H9 (cell line): ENCODE results near the gene PIP4K2A. TPM values are rescaled to one million over a fixed set of nuclear protein-coding genes. Genes with fewer than 3 reads are reported as not detected.

ENCODE experiments used
- DNase-seq: peaks from one replicate; pipeline ENCODE4 v3.0.0-alpha.2; 2017
- H2AFZ ChIP-seq: one replicate; pipeline ENCODE4 v1.6.1; 2013; ENCODE audit warnings: mild to moderate bottlenecking, low read length, control low read depth, moderate library complexity
- H2AK5ac ChIP-seq: 2 replicates; pipeline ENCODE4 v1.6.1; 2013; ENCODE audit warnings: low read length, control low read depth, mixed read lengths; ENCODE audit not compliant: insufficient read length
- H2BK120ac ChIP-seq: one replicate; pipeline ENCODE4 v1.6.1; 2013; ENCODE audit warnings: low read depth, mild to moderate bottlenecking, low read length, control low read depth, inconsistent platforms; ENCODE audit not compliant: poor library complexity, severe bottlenecking
- H2BK12ac ChIP-seq: 2 replicates; pipeline ENCODE4 v1.6.1; 2013; ENCODE audit warnings: low read length, control low read depth, mixed read lengths, low read depth; ENCODE audit not compliant: insufficient read length
- H2BK15ac ChIP-seq: 2 replicates; pipeline ENCODE4 v1.6.1; 2013; ENCODE audit warnings: low read depth, low read length, control low read depth
- H2BK20ac ChIP-seq: one replicate; pipeline ENCODE4 v1.6.1; 2013; ENCODE audit warnings: low read depth, mild to moderate bottlenecking, low read length, control low read depth, inconsistent platforms; ENCODE audit not compliant: poor library complexity, severe bottlenecking
- H2BK5ac ChIP-seq: 2 replicates; pipeline ENCODE4 v1.6.1; 2013; ENCODE audit warnings: low read length, control low read depth, mixed read lengths; ENCODE audit not compliant: insufficient read length
- H3K14ac ChIP-seq: 2 replicates; pipeline ENCODE4 v1.6.1; 2013; ENCODE audit warnings: low read length, control low read depth; ENCODE audit not compliant: insufficient read depth
- H3K18ac ChIP-seq: 2 replicates; pipeline ENCODE4 v1.6.1; 2013; ENCODE audit warnings: low read depth, mild to moderate bottlenecking, mixed read lengths, low read length, control low read depth; ENCODE audit not compliant: insufficient read length
- H3K23ac ChIP-seq: 2 replicates; pipeline ENCODE4 v1.6.1; 2013; ENCODE audit warnings: low read length, control low read depth, mixed read lengths, low read depth; ENCODE audit not compliant: insufficient read length
- H3K23me2 ChIP-seq: 2 replicates; pipeline ENCODE4 v1.6.1; 2013; ENCODE audit warnings: low read depth, mild to moderate bottlenecking, mixed read lengths, low read length, control low read depth; ENCODE audit not compliant: insufficient read length, poor library complexity, severe bottlenecking
- H3K27ac ChIP-seq: 2 replicates; pipeline ENCODE4 v1.5.1; 2013; ENCODE audit warnings: low read length, control low read depth, mixed read lengths, low read depth; ENCODE audit not compliant: insufficient read length
- H3K27me3 ChIP-seq: 2 replicates; pipeline ENCODE4 v1.6.1; 2013; ENCODE audit warnings: low read length, control low read depth, inconsistent platforms; ENCODE audit not compliant: insufficient read depth
- H3K4ac ChIP-seq: 2 replicates; pipeline ENCODE4 v1.6.1; 2013; ENCODE audit warnings: low read depth, mild to moderate bottlenecking, control low read depth, inconsistent platforms, low read length, moderate library complexity
- H3K4me1 ChIP-seq: 2 replicates; pipeline ENCODE4 v1.6.1; 2013; ENCODE audit warnings: low read length, control low read depth, inconsistent platforms; ENCODE audit not compliant: insufficient read depth
- H3K4me2 ChIP-seq: 2 replicates; pipeline ENCODE4 v1.6.1; 2013; ENCODE audit warnings: low read length, control low read depth, mixed read lengths; ENCODE audit not compliant: insufficient read length, insufficient read depth
- H3K56ac ChIP-seq: 2 replicates; pipeline ENCODE4 v1.6.1; 2013; ENCODE audit warnings: low read depth, mild to moderate bottlenecking, mixed read lengths, low read length, control low read depth; ENCODE audit not compliant: insufficient read length
- H3K79me1 ChIP-seq: 2 replicates; pipeline ENCODE4 v1.6.1; 2013; ENCODE audit warnings: low read depth, mild to moderate bottlenecking, moderate library complexity, low read length, control low read depth, inconsistent platforms; ENCODE audit not compliant: insufficient read depth, poor library complexity, severe bottlenecking
- H3K79me2 ChIP-seq: 2 replicates; pipeline ENCODE4 v1.6.1; 2013; ENCODE audit warnings: low read length, control low read depth, inconsistent platforms; ENCODE audit not compliant: insufficient read depth
- H3K9ac ChIP-seq: 2 replicates; pipeline ENCODE4 v1.6.1; 2013; ENCODE audit warnings: low read length, control low read depth, mixed read lengths; ENCODE audit not compliant: insufficient read length; ENCODE audit errors: extremely low read depth
- H3K9me3 ChIP-seq: one replicate; pipeline ENCODE4 v1.6.1; 2013; ENCODE audit warnings: low read depth, low read length, inconsistent platforms; ENCODE audit not compliant: control insufficient read depth
- H3T11ph ChIP-seq: one replicate; pipeline ENCODE4 v1.6.1; 2013; ENCODE audit warnings: mild to moderate bottlenecking, low read length, control low read depth, inconsistent platforms
- H4K20me1 ChIP-seq: one replicate; pipeline ENCODE4 v1.6.1; 2013; ENCODE audit not compliant: control insufficient read depth, insufficient read length, insufficient read depth
- H4K5ac ChIP-seq: 2 replicates; pipeline ENCODE4 v1.6.1; 2013; ENCODE audit warnings: low read depth, mild to moderate bottlenecking, mixed read lengths, low read length, control low read depth; ENCODE audit not compliant: insufficient read length
- H4K8ac ChIP-seq: replicated peaks from 2 replicates; pipeline ENCODE4 v1.6.1; 2013; ENCODE audit warnings: low read length, control low read depth, mixed read lengths, low read depth; ENCODE audit not compliant: insufficient read length
- H4K91ac ChIP-seq: 2 replicates; pipeline ENCODE4 v1.6.1; 2013; ENCODE audit warnings: low read depth, mild to moderate bottlenecking, moderate library complexity, mixed read lengths, low read length, control low read depth; ENCODE audit not compliant: insufficient read length
- H3K27ac Mint-ChIP-seq, 3 experiments: 2 replicates in 2 of 3; 3 replicates in 1 of 3; pipeline ENCODE4 v1.8.0; 2020 to 2021; ENCODE audit warnings: mixed read lengths in 3 of 3, mild to moderate bottlenecking in 1 of 3, moderate library complexity in 1 of 3
- H3K27me3 Mint-ChIP-seq: 2 replicates; pipeline ENCODE4 v1.8.0; 2021; ENCODE audit warnings: low read depth, mild to moderate bottlenecking, moderate library complexity, mixed read lengths
- H3K36me3 Mint-ChIP-seq, 3 experiments: 2 replicates in 2 of 3; 3 replicates in 1 of 3; pipeline ENCODE4 v1.8.0; 2020 to 2021; ENCODE audit warnings: low read depth in 3 of 3, mixed read lengths in 3 of 3; ENCODE audit not compliant: insufficient read depth in 1 of 3
- H3K4me1 Mint-ChIP-seq, 2 experiments: 2 replicates each; pipeline ENCODE4 v1.8.0; 2020; ENCODE audit warnings: mixed read lengths in 2 of 2
- H3K4me3 Mint-ChIP-seq, 2 experiments: 2 replicates in 1 of 2; 3 replicates in 1 of 2; pipeline ENCODE4 v1.8.0; 2020 to 2021; ENCODE audit warnings: mild to moderate bottlenecking in 2 of 2, mixed read lengths in 2 of 2, moderate library complexity in 1 of 2
- H3K9me3 Mint-ChIP-seq, 2 experiments: 2 replicates in 1 of 2; 3 replicates in 1 of 2; pipeline ENCODE4 v1.8.0; 2020; ENCODE audit warnings: mild to moderate bottlenecking in 2 of 2, mixed read lengths in 2 of 2, moderate library complexity in 1 of 2
- CTCF ChIP-seq: fragments of 200-600 bp; sonication (generic); conservative IDR thresholded peaks from 3 replicates; pipeline ENCODE4 v1.8.0; 2021; ENCODE audit warnings: antibody characterized with exemption, mild to moderate bottlenecking
- WGBS: extraction: QIAGEN DNeasy Blood & Tissue Kit; methylation state at CpG from one replicate; pipeline ENCODE4 v1.1.7; 2013; ENCODE audit warnings: missing lambda C conversion rate, low lambda C conversion rate, mixed read lengths; ENCODE audit not compliant: insufficient read length; ENCODE audit errors: extremely low coverage; 5-methylcytosine and 5-hydroxymethylcytosine counted together
- total RNA-seq: library from RNA; stranded (reverse); gene quantifications from 2 replicates; pipeline ENCODE4 v1.2.1, GENCODE V29; 2021

The PIP4K2A gene
- total RNA-seq, 1 experiment from 2014 or later: 33.6 TPM

DNA sequence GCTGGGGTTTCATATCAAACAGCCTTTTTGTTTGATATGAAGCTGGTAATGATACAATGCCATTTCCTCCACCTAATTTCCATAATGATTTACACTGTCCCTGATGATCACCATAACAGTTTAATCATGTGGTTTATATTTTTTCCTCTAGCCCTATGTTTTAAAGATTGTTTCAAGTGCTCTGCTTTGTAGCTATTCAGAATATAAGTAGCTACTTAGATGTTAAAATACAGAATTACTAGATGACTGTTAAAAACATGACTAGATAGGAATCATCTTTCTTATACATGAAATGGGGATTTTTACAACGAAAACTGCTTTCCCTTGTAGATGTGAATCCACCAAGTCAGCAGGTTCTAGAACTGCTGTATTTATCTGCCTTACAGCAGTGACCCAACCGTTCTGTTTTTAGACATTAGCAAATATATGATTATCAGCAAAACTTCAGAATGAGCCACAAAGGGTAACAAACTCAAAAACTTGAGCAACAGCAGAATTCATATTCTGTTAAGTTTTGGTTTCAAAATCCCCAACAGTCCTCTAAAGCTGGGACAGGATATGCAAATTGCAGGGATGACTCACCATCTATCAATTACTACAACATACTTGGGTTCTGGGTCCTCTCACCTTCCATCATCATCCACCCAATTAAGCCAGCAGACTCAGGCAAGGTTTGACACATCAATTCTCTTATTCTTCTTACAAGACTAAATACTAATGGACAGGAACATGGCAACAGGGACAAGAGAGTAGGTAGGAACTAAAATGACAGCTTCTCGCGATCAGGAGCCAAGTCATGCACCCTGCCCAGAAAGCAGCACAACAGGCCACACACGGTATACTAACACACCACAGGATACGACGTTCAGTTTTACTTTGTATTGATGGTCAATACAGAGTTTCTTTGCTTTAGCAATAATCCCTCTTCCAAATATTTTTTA lies 83.9 kb downstream of the PIP4K2A start:
- Mint-ChIP-seq H3K4me1 (peaks cover 43 to 45% of the 10 kb centered on the region in 2 experiments), H3K27ac (peak overlapping the region in 2 of 3 experiments; percentile 2 to 51; a peak in 5 of 7 replicates), H3K4me3 (no peak overlapping the region), H3K27me3 (no peaks in the 10 kb centered on the region), H3K36me3 (no peaks in the 10 kb centered on the region; a peak in 1 of 7 replicates), H3K9me3 (no peaks in the 10 kb centered on the region; a peak in 1 of 5 replicates)
- Histone ChIP-seq H3T11ph (no peak overlapping the region), H3K9ac (no peak overlapping the region), H3K4me2 (no peak overlapping the region), H2AFZ (no peak overlapping the region), H4K8ac (no peak overlapping the region), H3K56ac (no peak overlapping the region), H4K20me1 (no peaks in the 10 kb centered on the region), H3K27me3 (no peaks in the 10 kb centered on the region), H3K23ac (no peak overlapping the region), H3K4ac (no peak overlapping the region), H3K18ac (no peak overlapping the region), H2BK120ac (no peak overlapping the region), H2BK12ac (no peak overlapping the region), H2BK15ac (no peak overlapping the region), H3K23me2 (no peaks in the 10 kb centered on the region), H3K9me3 (no peaks in the 10 kb centered on the region), H2BK5ac (no peak overlapping the region), H3K14ac (no peak overlapping the region), H4K5ac (no peak overlapping the region), H3K4me1 (peaks cover 12% of the 10 kb centered on the region; the same call in 1 of the 2 replicates), H2AK5ac (no peak overlapping the region), H3K27ac (no peak overlapping the region), H3K79me2 (peaks cover 13% of the 10 kb centered on the region; the same call in 1 of the 2 replicates), H2BK20ac (no peak overlapping the region), H4K91ac (no peak overlapping the region), H3K79me1 (peaks cover 7% of the 10 kb centered on the region)
- no peak for TF ChIP-seq CTCF
- no peak for DNase-seq
- WGBS: no CpG with 5 or more reads among the region's 7 CpGs
